ENCODE data around the gene TAS2R43.
"Not testable (repeated sequence)": the region's sequence is repeated elsewhere in the genome, so short reads cannot be mapped to it uniquely, and the experiment has no call there.

Gene TAS2R43

DNA sequence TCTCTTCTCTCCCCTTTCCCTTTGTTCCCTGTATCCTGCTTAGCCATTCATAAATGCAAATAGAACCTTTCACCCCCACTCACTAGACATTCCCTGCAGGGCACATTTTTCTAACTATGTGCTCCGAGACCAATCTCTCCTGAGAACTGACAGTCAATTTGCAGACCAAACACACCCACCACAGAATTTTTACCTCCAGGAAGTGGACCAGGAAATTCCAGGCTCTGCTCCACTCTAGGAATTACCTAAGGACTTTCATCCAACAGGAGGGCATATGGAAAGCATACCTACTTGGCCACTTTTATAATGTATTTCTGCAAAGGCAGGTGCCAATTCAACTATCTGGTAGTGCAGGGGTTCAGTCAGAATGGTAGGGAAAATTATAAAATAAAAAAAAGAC, 21.1 kb downstream of the TAS2R43 start:
- DNase-seq (ENCODE audit: extremely low read depth, insufficient read length) = no peak
- no peaks in the 10 kb centered on the region for H3K27me3 ChIP-seq (replicated peaks; ENCODE audit: control insufficient read depth, insufficient read depth, low read length)
- H3K4me3 ChIP-seq (replicated peaks; ENCODE audit: low read depth, low read length) = no peak overlapping the region
- no peaks in the 10 kb centered on the region for H3K36me3 ChIP-seq (ENCODE audit: control insufficient read depth, insufficient read depth, low read length)
- TF ChIP-seq, protein P1, sequence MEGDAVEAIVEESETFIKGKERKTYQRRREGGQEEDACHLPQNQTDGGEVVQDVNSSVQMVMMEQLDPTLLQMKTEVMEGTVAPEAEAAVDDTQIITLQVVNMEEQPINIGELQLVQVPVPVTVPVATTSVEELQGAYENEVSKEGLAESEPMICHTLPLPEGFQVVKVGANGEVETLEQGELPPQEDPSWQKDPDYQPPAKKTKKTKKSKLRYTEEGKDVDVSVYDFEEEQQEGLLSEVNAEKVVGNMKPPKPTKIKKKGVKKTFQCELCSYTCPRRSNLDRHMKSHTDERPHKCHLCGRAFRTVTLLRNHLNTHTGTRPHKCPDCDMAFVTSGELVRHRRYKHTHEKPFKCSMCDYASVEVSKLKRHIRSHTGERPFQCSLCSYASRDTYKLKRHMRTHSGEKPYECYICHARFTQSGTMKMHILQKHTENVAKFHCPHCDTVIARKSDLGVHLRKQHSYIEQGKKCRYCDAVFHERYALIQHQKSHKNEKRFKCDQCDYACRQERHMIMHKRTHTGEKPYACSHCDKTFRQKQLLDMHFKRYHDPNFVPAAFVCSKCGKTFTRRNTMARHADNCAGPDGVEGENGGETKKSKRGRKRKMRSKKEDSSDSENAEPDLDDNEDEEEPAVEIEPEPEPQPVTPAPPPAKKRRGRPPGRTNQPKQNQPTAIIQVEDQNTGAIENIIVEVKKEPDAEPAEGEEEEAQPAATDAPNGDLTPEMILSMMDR (IDR thresholded peaks at IDR 0.05; ENCODE audit: insufficient read depth, low read length, poor library complexity, severe bottlenecking) = no peak

DNA sequence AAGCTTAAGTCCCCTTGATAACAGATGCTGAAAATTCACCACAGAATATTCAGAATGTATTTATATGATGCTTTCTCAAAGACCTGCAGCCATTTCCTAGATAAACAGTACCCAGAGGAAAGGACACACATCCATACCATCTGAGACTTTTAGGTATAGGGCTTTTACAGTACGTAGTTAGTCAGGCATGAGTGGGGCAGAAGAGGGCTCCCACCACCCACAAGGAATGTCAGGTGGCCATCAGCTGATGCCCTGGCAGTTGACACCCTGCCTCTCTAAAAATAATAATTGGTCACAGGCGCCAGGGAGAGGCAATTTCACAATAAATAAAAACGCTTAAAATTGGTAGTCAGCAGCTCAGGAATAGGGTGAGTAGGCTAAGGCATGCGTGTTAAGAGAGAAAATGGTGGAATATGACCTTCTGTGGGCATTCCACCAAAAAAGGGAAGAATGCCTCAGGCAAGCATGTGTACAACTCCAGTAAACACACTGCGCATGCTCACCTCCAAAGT, 22.2 kb downstream of the TAS2R43 start:
- H3K27me3 ChIP-seq (replicated peaks; ENCODE audit: control insufficient read depth, insufficient read depth, low read length) = no peaks in the 10 kb centered on the region
- DNase-seq (ENCODE audit: extremely low read depth, insufficient read length) = no peak
- no peak overlapping the region for H3K4me3 ChIP-seq (replicated peaks; ENCODE audit: low read depth, low read length)
- TF ChIP-seq, protein P1 (IDR thresholded peaks at IDR 0.05; ENCODE audit: insufficient read depth, low read length, poor library complexity, severe bottlenecking) = no peak
- no peaks in the 10 kb centered on the region for H3K36me3 ChIP-seq (ENCODE audit: control insufficient read depth, insufficient read depth, low read length)

DNA sequence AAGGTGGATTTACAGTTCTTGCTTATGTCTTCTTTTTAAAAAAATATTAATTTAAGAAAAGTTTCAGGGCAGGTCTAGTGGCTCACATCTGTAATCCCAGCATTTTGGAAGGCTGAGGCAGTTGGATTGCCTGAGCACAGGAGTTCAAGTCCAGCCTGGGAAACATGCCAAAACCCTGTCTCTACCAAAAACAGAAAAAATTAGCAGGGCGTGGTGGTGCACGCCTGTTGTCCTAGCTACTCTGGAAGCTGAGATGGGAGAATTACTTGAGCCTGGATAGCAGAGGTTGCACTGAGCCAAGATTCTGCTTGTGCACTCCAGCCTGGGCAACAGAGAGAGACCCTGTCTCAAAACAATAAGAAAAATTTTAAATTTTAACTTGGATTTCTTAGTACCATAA, 24.6 kb downstream of the TAS2R43 start:
- no peak overlapping the region for H3K4me3 ChIP-seq (replicated peaks; ENCODE audit: low read depth, low read length)
- DNase-seq (ENCODE audit: extremely low read depth, insufficient read length) = no peak
- no peaks in the 10 kb centered on the region for H3K36me3 ChIP-seq (ENCODE audit: control insufficient read depth, insufficient read depth, low read length)
- TF ChIP-seq, protein P1 (IDR thresholded peaks at IDR 0.05; ENCODE audit: insufficient read depth, low read length, poor library complexity, severe bottlenecking) = no peak
- no peaks in the 10 kb centered on the region for H3K27me3 ChIP-seq (replicated peaks; ENCODE audit: control insufficient read depth, insufficient read depth, low read length)

DNA sequence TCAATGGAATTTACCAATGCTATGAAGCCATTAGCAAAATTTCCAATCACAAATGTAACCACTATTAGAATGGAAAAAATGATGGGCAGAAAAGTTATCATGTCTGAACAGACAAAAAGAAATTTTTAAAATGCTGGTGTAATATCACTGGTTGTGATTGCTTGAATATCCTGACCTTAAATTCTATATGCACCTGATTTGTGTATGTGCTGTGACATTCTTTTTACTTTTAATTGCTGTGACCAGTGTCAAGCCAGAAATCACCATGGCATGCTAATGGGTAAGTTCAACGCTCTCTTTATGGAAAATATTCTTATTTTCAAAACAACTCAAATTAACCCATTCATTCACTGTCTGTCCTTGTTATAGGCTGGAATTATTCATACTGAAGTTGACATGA, 29.9 kb downstream of the TAS2R43 start, which contains the start of gene TAS2R46:
TAS2R46 (minus strand) TSS at position 101 of the 400 bp plus-strand sequence; CDS start at position 101, 0 bp downstream.
- H3K36me3 ChIP-seq (ENCODE audit: control insufficient read depth, insufficient read depth, low read length); DNase-seq (ENCODE audit: extremely low read depth, insufficient read length); H3K27me3 ChIP-seq (replicated peaks; ENCODE audit: control insufficient read depth, insufficient read depth, low read length); H3K4me3 ChIP-seq (replicated peaks; ENCODE audit: low read depth, low read length): not testable (repeated sequence)

DNA sequence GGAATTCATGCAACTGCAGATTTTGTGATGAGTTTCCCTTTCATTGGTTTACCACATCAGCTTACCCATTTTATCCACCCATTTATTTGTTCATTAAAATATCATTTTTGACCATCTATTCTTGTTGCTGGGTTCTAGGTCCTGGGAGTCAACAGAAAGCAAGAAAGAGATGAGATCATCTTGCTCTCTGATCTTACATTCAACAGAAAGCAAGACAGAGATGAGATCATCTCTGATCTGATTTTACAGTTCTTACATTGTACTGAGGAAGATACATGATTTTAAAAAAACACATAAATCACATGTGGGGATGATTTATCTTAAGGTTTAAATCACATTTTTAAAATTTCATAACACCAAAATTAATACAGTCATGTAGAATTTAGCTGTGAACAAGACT, 32.3 kb downstream of the TAS2R43 start:
- Histone ChIP-seq H3K27me3 (replicated peaks; ENCODE audit: control insufficient read depth, insufficient read depth, low read length) (no peaks in the 10 kb centered on the region), H3K4me3 (replicated peaks; ENCODE audit: low read depth, low read length) (no peak overlapping the region)
- TF ChIP-seq, protein P1 (IDR thresholded peaks at IDR 0.05; ENCODE audit: insufficient read depth, low read length, poor library complexity, severe bottlenecking) = no peak

DNA sequence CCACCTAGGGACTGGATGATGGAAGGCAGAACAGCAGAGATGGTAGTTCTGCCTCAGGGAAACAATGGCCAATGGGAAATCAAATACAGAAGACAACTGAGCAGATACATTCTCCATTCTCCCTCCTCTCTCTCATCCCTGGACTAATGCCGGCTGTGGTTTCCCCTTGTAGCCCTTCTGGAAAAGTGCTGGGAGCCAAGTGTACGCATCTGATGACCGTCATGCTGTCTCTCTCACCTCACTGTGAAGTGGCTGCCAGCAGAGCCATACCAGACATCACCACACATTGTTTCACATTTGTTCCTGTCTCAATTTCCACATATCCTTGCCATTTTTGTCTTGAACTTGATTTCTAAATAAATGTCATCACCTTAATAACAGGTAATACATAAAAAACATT, 33.1 kb downstream of the TAS2R43 start:
- H3K36me3 ChIP-seq (ENCODE audit: control insufficient read depth, insufficient read depth, low read length) = no peaks in the 10 kb centered on the region
- DNase-seq (ENCODE audit: extremely low read depth, insufficient read length) = no peak
- TF ChIP-seq, protein P1 (IDR thresholded peaks at IDR 0.05; ENCODE audit: insufficient read depth, low read length, poor library complexity, severe bottlenecking) = no peak
- H3K4me3 ChIP-seq (replicated peaks; ENCODE audit: low read depth, low read length) = no peak overlapping the region
- no peaks in the 10 kb centered on the region for H3K27me3 ChIP-seq (replicated peaks; ENCODE audit: control insufficient read depth, insufficient read depth, low read length)

More for the DNA sequence above, 32.3 kb downstream of the TAS2R43 start:
- no peak for DNase-seq (ENCODE audit: extremely low read depth, insufficient read length)
- no peaks in the 10 kb centered on the region for H3K36me3 ChIP-seq (ENCODE audit: control insufficient read depth, insufficient read depth, low read length)

Measured in GM06990 (cell line).